GM18861 (cell line): ENCODE measurements around the gene HOXC5.
"Not testable (repeated sequence)": the region's sequence is repeated elsewhere in the genome, so short reads cannot be mapped to it uniquely, and the experiment has no call there.

Experiments used
- ATAC-seq: cut with Tn5 transposase; IDR thresholded peaks from one replicate; pipeline ENCODE4 v1.9.1; 2021; ENCODE audit not compliant: unreplicated experiment

Gene HOXC5

DNA sequence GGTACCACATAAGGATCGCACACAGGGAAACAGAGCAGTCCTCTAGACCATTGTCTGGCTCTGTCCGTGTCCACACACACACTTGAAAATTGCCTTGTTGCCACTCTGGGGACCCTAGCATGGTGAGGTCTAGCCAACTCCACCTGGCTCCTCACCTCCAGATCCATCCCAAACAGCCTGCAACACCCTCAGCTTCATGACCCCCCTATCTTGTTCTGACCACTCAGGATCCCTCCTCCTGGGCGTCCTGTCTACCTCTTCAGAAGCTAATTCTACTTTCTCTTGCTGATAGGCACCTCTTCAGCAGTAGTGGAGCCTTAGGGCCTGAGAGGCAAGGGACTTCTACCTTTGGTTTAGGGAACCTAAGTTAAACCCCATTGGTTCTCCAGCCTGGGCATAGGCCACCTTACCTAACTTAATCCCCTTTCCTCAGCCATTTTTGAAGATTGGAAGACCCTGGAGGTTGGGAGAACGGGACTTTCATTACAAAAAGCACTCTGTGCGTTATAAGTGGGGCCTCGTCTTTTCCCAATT is 697 bp upstream of the HOXC5 start:
- no peak for ATAC-seq

DNA sequence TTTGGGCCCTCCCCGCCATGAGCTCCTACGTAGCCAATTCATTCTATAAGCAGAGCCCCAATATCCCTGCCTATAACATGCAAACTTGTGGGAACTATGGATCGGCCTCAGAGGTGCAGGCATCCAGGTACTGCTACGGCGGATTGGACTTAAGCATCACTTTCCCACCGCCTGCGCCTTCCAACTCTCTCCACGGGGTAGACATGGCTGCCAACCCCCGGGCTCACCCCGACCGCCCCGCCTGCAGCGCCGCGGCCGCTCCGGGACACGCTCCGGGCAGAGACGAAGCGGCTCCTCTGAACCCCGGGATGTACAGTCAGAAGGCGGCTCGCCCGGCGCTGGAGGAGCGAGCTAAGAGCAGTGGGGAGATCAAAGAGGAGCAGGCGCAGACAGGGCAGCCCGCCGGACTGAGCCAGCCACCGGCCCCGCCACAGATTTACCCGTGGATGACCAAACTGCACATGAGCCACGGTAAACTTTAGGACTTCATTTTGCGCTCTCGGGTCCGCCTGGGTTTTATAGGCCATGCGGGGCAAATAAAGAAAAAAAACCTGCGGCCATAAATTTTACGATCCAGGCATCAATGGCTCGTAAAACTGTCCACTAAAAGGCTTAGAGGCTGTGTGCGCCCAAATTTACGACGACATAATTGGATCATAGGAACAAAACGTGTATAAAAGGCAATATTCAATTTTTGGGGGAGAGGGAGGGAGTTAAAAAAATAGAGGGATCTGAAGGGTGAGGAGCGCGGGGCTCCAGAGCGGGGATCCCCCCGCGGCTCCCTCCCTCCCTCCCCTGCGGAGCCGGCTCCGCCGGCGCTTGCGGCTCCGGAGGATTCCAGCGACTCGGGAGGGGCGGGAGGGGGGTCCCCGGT is 493 bp downstream of the HOXC5 start:
- no peak for ATAC-seq

GRCh38 chr12:54033980-54034784 is 1.3 kb downstream of the HOXC5 start:
- ATAC-seq: no peak

DNA sequence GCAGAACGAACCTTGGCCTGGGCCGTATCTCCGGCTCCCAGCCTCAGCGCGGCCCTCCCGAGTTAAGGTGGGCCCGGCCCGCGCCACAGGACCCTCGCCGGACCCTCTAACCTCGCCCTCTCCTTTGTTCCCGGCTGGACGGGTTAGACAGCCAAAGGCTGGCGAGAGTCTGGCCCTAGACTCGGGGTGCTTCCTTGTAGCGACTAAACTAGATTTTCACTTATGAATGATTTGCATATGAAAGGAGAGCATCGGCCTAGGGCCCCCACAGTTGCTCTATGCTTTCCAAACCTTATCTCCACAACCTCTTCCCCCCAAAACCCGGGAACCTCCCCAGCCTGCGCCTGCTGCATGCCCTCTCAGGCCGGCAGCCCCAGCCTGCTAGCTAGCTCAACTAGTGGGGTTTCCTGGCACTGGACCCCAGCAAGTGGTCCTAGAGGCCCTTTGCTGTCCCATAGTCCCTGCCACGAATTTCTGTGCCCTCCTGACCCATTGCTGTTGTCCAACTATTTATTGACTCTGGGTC is 2.0 kb downstream of the HOXC5 start:
- no peak for ATAC-seq

- no peak for ATAC-seq
These were observed 2.9 kb downstream of the HOXC5 start for GRCh38 chr12:54035568-54036264.

- peak; percentile 57 for ATAC-seq
These were observed 3.9 kb downstream of the HOXC5 start for GRCh38 chr12:54036620-54037359.

DNA sequence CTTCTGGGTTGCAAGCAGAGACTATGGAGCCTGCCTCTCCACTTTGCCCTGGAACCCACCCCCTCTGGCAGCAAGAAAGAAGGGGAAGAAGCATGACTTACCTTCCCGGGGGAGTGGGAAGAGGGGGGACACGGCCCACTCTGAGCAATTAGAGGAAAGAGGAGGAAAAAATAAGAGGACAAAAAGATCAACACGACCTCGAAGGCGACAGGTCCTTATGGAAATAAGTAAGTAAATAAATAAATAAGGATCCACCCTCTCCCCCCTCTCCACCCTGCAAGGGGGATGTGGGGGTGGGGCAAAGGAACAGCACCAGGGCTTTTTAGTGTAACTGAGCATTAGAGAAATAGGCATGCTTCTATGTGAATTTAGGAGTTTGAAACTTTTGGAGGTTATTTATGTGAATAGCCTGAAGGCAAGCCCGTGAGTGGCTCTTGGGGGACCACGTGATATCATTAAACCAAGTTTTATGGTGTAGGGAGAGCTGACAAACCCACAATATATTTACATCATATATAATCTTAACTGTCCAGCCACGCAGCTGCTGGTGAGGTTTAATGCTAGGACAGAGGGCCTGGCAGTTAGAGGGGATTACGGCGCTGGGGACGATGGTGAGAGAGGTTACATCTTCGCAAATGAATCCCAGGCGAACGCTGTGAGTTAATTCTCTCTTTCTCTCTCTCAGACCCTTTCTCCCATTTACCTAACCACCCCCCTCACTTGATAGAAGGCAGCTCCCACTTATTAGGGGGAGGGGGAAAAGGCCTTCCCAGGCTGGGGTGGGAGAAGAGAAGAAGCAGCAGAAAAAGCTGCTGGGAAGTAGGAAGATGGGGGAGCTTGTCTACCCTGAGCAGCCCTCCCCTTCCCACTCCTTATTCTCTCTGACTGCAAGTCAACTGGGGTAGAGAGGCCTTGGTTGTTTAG is 4.8 kb downstream of the HOXC5 start:
- no peak for ATAC-seq

DNA sequence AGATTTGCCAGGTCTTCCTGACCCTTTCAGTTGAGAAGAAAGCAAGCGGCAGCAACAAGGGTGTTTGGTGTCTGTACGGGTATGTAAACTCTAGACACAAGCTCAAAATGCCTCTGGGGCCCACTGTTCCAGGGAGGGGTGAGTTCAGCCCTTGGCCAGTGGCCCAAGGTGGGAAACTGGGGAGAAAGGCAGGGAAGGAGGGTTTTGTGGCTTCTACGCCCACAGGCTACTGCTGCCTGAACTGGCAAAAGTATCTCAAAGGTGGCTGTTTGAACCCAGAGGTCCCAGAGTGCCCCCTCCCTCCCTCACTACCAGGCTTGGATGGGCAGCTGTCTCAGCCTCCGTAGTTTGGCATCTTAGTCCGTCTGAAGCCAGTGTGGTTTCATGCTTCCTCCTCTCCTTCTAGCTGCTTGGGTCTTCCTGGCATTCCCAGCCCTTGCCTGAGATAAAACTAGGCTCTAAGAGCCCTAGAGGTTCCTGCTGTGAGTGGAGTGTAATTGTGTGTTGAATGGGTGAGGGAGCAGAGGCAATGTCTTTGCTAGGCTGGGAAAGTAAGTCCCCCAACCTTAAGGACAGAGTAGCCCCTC is 5.5 kb downstream of the HOXC5 start:
- no peak for ATAC-seq

DNA sequence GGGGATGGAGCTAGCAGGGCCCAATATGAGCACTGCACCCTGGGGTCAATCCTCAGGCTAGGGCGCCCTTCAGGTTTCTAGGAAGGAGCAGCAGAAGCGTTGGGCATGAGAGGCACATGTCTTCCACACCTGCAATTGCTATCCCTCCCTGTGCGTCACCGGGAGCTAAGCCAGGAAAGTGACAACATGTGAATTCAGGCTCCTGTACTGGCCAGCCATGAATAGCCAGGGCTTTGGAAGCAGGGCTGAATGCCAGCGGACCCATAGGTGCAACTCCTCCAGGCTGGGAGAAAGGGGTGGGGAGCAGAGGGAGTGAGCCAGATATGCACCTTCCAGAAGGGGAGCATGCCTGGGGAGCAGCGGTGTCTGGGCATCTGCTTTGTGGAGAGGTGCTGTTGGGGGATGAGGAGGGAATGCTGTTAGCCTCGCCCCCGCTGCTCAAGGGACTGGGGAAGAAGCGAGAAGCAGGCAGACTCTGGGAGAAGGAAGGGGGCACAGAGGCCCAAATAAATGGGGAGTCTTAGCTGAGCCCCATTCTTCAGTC is 6.1 kb downstream of the HOXC5 start:
- no peak for ATAC-seq

GRCh38 chr12:54039417-54040147 is 6.7 kb downstream of the HOXC5 start:
- no peak for ATAC-seq

DNA sequence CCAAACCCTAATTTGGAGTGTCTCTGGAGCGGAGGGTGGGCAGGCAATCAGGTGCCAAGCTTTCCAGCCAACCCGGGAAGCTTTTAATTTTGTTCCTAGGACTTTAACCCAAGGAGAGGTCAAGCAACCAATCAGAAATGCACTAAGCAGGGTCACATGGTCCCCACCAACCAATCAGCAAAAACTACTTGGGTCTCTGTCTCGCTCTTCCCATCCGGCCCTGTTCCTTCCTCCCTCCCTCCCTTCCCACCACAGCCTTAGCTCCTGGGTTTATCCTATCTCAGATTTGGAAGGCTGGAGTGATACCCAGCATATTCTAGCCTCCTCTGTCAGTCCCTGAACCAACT is 7.3 kb downstream of the HOXC5 start:
- ATAC-seq: no peak

DNA sequence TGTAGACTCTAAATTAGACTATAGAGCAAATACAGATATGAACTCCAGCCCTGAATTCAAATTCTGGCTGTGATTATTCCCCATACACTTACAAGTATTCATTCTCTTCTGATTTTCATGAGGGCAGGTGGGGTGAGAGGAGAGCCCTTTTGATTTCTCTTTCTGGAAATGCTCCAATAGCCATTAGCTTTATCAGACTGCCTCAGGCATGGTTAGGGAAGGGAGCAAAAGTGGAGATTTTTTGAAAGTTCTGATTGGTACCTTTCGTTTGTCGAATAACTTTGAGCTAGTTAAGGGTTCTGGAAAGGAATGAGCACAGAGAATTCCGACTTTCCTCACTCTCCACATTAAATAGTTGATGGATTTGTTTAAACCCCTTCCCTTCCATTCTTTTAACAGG is 7.8 kb downstream of the HOXC5 start:
- ATAC-seq: no peak

DNA sequence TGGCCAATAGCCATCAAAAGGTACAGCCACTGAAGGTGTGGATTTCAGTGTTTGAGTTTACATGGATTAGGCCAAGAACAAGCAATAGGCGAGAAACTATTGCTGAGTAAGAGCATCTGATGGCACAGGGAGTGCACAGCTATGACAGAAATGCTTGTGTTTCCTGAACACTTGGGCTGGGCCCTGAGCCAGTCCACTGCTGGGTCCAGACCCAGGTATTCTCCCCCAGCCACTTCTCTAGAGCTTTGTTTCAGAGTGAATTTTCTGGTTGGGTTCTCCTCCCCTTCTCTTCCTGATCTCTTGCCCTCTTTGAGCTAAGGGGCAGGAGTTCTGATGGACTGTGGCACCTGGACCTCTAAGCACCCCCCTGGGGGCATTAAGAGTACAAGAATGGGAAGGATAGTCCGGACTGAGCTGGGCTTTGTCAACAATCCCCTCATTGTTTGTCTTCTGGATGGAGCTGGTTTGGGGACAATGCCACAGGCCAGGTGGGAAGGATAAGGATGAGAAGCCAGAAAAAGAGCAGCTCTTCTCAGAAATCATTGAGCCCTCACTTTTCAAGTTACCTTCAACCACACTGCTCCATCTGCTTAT is 8.3 kb downstream of the HOXC5 start:
- no peak for ATAC-seq

GRCh38 chr12:54042033-54042432 is 9.2 kb downstream of the HOXC5 start:
- not testable (repeated sequence) for ATAC-seq

GRCh38 chr12:54042970-54043853 is 10.4 kb downstream of the HOXC5 start:
- ATAC-seq: no peak

DNA sequence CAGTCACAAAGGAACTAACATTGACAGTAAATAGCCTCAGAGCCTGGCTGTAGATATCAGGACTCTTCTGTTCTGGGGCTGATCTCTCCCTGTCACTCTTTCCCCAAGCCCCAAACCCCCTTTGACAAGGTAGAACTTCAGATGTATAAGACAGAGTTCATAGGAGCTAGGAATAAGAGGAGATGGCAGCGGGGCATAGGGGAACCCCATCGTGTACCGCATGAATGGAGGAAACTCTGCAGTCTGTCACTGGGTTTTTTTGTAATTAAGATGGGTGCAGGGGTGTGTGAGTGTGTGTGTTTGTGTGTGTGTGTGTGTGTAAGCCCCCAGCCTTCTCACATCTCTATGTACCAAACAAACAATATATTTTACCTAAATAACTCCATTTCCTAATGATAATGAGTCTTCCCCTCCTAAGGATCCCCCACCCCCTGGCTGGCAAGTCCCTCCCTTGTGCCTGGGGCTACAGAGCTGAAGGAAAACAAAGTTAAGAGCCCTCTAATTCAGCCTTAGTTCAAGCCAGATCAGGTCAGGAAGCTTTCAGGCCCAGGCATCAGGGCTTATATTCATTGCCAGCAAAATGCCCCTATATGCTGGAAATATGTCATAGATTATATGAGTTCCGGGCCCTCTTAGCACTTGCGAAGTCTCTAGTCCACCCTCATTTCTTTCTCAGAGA is 11.7 kb downstream of the HOXC5 start:
- no peak for ATAC-seq
